Hematopoietic multipotent progenitor cell treated with erythropoietin and hydrocortisone succinate and interleukin-3 and kit ligand, for 4 days (in vitro differentiated cells): ENCODE data around the gene SOX2.
A peak's percentile ranks its signal among the peaks of the same experiment; 100 is the strongest.

ENCODE experiments used
- DNase-seq: peaks from one replicate; pipeline ENCODE4 v3.0.0-alpha.2; 2015

SOX2 gene

GRCh38 chr3:181711325-181712135 lies at the start of gene SOX2:
Gene SOX2, plus strand, starts transcription at chr3:181711925. Its CDS starts 436 bp downstream, at chr3:181712361.
- DNase-seq, result peak; percentile 49

- no peak for DNase-seq
Observed at GRCh38 chr3:181683563-181683962, 28.2 kb upstream of the SOX2 start.

GRCh38 chr3:181687190-181687589 lies 24.5 kb upstream of the SOX2 start:
- no peak for DNase-seq

- DNase-seq, result no peak
Observed at GRCh38 chr3:181687731-181688130, 24.0 kb upstream of the SOX2 start.

GRCh38 chr3:181689546-181689945 lies 22.2 kb upstream of the SOX2 start:
- no peak for DNase-seq

GRCh38 chr3:181690769-181691168 lies 21.0 kb upstream of the SOX2 start:
- no peak for DNase-seq

- no peak for DNase-seq
Observed at GRCh38 chr3:181691901-181692300, 19.8 kb upstream of the SOX2 start.

- DNase-seq, result no peak
Observed at GRCh38 chr3:181692311-181693145, 19.2 kb upstream of the SOX2 start.

GRCh38 chr3:181693280-181693679 lies 18.4 kb upstream of the SOX2 start:
- no peak for DNase-seq

GRCh38 chr3:181694805-181695660 lies 16.7 kb upstream of the SOX2 start:
- DNase-seq, result no peak

- no peak for DNase-seq
Observed at GRCh38 chr3:181695661-181696491, 15.8 kb upstream of the SOX2 start.

- DNase-seq, result no peak
Observed at GRCh38 chr3:181696626-181697230, 15.0 kb upstream of the SOX2 start.

GRCh38 chr3:181698263-181698954 lies 13.3 kb upstream of the SOX2 start:
- DNase-seq, result no peak

- no peak for DNase-seq
Observed at GRCh38 chr3:181699171-181699903, 12.4 kb upstream of the SOX2 start.

- DNase-seq, result peak; percentile 84
Observed at GRCh38 chr3:181700168-181701087, 11.3 kb upstream of the SOX2 start.

- no peak for DNase-seq
Observed at GRCh38 chr3:181701096-181701495, 10.6 kb upstream of the SOX2 start.

- DNase-seq, result no peak
Observed at GRCh38 chr3:181703601-181704420, 7.9 kb upstream of the SOX2 start.

GRCh38 chr3:181704421-181705085 lies 7.2 kb upstream of the SOX2 start:
- no peak for DNase-seq
